HG03066 (cell line): ENCODE results near the gene SLC41A3.
"Not testable (repeated sequence)": the region's sequence is repeated elsewhere in the genome, so short reads cannot be mapped to it uniquely, and the experiment has no call there.

Source experiments
- ATAC-seq: cut with Tn5 transposase; IDR thresholded peaks from one replicate; pipeline ENCODE4 v1.9.1; 2021; ENCODE audit warnings: low read depth; ENCODE audit not compliant: unreplicated experiment

Gene SLC41A3

DNA sequence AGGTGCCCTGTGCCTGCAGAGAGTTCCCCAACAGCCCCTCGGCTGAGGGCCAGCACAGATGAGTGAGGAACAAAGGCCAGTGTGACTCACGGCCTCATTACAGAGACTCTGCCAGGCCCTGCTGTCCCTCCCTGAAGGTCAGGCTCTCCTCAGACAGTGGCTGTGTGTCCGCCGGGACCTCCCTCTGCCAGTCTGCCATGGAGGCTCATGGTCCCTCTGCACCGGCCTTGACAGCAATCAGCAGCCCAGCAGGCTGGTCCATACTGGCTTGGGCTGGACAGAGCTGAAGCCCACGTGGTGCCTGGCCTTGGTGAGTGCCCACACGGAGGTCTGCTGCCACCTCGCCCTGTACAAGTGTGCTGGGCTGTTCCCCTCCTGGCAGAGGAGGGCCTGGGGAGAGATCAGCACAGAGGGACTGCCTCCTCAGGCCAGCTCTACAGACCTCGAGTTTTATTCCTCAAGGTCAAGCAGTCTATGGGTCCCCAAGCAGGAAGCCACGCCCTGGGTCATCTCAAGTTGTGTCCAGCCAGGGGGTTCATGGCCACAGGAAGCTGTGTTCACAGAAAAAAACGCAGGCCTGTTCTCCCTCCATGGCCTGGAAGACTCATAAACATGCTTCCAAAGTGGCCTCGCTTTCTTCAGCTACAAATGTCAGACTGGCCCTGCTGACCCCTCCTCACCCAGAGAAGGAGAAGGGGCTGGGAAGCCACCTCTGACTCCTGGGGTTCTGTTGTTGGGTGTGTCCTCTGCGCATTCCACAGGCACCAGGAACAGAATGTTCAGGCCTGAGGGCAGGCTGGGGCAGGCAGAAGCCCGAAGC lies 27.0 kb downstream of the SLC41A3 start:
- ATAC-seq, result no peak

DNA sequence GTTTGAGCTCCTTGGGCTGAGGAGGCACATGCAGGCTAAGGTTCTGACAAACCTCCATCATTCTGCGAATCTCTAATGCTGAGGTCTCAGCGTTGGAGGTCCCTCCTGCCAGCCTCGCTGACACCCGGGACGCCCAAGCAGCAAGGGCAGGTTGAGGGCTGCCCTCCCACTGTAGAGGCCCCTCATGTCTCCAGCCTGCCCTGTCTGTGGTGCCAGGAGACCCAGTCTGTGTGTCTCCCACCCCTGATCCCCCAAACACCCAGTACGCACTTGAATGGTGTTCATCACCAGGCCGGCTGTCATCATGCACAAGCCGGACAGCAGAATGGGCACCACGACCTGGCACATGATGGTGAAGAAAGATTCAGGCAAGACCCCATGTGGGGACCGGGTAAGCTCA lies 27.8 kb downstream of the SLC41A3 start:
- ATAC-seq, result no peak

DNA sequence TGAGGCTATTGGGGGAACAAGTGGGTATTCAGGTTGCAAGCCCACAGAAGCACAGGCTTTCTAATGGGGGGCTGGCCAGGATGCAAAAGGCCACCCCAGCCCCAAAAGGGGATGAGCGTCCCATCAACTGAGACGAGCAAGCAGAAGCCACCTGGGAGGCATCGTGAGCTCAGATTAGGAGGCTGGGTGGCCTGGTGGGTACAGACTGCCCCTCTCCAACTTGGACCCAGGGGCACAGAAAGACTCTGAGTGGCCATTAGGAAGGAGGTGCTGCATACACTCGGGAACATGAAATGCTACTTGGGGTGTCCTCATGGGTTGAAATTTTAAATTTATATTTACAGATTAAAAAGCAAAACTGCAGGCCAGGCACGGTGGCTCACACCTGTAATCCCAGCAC lies 29.1 kb downstream of the SLC41A3 start:
- ATAC-seq, result no peak

DNA sequence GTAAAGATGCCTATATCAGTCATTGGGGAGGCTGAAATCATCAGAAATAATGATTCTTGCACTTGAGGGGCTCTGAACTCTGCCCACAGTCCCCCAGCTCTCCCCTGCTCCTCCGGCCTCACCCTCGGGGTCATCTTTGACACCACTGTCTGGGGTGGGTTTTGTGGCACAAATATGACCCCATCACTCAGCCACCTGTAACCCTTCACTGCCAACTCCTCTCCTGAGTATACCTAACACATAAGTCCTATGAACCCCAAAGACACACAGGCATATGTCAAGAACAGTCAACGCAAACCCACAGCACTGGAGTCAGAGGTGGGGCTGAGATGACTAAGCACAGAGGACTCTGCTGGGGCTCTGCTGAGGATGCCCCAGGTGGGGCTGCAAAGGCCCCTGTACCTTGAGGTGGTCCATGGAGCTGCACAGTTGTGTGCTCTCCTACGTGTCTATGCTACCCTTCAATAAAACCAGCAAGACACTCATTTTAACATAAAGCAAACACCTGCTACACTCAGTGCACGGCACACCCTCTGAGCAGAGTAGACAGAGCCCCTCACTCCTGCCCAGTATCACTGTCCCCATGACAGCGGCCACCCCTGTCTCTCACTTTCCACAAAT lies 29.9 kb downstream of the SLC41A3 start:
- ATAC-seq, result no peak

DNA sequence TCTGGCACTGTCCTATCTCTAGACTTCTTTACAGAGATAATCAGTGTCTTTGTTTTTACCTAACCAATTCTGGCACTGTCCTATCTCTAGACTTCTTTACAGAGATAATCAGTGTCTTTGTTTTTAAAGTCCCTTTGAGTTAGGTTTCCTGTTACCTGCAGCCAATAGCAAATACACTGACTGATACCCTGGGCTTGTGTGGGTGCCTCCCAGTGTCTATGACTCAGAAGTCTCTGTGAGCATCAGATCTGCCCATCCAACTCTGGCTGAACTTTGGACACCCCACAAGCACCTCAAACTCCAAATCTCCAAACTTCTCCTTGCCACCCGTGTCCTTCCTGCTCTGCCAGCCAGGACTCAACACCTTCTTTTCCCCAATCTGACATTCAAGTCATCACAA lies 30.4 kb downstream of the SLC41A3 start:
- no peak for ATAC-seq

DNA sequence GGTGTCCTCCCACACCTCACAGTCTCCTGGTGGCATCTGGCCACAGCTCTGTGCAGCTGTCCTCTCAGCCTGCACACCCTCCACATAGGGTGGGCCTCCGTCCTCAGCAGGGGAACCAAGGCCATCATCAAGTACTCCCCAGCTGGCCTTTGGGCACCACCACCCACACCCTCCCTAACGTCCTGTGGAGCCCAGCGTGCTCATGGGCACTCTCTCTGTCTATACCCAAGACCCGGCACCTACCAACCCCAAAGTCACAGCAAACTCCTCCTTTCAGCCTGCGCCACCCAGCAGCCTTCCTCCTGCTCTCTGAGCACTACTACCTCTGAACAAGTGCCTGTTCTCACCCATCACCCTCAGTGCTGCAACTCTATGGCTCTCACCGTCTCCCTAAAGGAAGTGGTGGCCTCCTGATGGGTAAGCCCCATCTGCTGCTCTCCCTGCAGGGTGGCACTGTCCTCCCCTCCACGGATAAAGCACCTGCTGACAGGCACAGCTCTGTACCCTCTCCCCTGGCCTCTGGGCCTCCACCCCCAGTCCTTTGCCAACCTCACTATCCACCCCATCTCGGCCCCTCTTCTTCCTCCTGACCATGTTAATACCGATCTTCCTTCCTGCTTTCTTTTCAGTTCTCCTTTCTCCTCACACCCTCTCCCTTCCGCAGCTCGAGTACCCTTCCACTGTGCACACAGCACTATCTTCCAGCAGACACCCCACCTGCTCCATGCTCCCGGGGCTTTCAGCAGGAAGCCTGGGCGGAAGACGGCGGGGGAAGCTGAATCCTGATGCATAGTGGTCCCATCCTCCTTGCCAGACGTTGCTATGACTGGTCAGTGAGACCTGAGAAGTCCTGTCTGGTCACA lies 31.5 kb downstream of the SLC41A3 start:
- ATAC-seq, result no peak

DNA sequence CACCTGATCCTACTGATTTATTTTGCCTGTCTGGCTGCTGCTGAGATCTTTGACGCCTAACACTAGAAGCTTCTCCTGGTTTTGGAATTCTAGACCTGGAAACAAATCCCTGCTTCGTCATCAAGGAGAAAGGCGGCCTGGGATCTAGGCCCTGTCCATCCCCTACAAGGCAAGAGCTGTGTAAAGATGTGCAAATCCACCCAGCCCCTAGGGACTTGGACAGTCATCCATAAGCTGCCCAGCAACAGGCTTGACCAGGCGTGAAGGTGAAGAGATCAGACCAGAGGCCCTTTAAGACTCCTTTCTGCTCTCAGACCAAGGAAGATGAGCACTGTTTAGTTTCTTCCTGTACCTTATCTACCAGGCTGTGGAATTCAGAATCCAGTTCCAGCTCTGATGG lies 32.2 kb downstream of the SLC41A3 start:
- no peak for ATAC-seq

DNA sequence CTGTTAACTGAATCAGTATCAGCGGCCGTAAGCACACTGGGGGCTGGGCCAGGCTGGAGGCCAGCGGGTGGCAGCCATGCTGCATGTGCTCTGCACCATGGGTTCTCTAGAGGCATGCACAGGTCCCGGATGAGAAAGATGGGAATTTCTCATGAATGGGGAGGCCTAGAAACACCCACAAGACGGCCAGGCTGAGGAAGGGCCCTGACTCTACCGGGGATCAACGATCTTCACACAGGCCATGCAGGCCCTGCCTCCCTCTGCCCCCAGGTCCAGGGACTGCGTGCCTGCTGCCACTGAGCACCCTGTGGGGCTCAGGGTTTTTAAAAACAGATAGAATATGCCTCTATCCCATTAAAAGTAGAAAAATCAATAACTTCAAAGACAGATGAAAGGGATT lies 32.7 kb downstream of the SLC41A3 start:
- no peak for ATAC-seq

DNA sequence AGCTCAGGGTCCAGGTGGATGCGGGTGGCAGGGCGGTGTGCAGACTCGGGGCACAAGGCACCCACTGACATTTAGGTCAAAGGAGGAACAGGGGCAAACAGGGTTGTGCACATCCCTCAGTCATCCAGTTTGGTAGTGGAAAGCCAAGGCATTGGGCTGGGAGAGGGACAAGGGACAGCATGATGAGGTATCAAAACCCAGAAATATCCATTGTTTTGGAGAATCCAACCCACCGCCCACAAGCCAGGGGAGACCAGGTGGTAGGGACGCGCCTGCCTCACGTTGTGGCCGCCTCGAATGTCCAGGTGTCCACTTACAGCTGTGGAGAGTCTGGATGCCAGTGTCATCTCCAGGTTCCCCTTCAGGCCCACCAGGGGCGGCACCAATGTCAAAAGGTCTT lies 33.3 kb downstream of the SLC41A3 start:
- no peak for ATAC-seq

DNA sequence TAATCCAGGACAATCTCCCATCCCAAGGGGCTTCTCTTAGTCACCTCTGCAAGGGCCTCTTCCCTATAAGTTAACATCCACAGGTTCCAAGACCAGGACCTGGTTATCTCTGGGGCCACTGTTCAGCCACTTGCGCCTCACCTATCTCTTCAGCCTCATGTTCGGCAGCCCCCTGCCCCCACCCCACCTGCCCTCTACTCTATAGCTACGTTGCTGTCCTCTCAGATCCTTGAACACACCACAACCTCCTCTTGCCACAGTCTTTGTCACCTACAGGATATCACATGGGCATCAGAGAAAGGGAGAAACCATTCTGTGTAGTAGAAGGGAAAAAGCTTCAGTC lies 33.9 kb downstream of the SLC41A3 start:
- ATAC-seq, result no peak

DNA sequence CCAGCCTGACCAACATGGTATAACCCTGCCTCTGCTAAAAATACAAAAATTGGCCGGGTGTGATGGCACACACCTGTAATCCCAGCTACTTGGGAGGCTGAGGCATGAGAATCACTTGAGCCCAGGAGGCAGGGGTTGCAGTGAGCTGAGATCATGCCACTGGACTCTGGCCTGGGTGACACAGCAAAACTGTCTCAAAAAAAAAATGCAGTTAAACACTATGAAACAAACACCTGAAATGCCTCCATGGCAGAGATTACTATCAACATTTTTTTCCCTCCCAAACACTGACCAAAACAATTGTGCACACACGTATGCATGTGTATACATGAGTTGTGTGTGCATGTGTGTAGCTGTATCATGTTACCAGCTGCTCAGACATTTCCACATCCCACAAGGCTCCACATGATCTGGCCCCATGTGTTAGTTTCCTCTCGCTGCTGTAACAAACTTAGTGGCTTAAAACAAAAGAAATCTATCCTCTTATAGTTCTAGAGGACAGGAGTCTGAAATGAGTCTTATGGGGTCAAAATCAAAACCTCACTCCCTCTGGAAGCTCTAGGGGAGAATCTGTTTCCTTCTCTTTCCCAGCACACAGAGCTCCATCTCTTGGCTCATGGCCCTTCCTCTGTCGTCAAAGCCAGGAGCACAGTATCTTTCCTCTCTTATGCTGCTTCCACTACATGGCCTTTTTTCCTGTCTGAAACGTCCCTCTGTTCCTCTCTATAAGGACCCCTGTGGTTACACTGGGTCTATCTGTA lies 34.5 kb downstream of the SLC41A3 start:
- no peak for ATAC-seq

DNA sequence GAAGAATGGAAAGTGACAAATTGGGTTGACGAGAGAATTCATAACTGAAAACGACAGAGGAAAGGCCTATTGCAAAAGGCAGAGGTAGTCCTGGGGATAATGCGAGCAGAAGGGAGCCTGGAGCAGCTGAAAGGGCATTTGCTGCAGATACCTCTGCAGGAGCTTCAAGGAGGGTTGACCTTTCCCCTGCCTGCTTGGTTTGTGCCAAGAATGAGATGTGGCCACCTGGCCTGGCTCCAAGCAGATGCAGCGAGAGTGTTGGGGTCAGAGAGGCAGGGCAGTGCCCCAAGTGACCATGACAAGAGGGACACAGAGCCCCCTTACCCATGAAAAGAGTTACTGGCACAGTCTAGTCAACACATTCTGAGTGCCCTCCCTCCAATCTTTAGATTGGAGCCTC lies 43.5 kb downstream of the SLC41A3 start:
- ATAC-seq, result no peak

DNA sequence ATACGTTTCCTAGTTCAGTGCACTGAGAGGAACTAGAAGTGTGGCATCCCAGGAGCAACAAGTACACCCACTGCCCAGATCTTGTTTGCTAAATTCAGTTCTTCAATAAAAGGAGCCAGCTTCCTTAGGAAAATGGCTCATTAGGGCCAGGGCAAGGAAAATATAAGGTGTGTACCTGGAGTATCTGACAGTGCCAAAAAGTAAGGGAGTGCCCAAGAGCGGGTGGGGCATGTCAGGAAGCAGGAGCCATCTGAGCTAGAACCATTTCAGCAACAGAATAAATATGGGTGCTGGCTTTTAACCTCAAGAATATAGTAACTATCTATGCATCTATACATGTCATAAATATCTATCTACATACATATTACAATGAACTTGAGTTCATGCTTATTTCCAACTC lies 44.1 kb downstream of the SLC41A3 start:
- no peak for ATAC-seq

DNA sequence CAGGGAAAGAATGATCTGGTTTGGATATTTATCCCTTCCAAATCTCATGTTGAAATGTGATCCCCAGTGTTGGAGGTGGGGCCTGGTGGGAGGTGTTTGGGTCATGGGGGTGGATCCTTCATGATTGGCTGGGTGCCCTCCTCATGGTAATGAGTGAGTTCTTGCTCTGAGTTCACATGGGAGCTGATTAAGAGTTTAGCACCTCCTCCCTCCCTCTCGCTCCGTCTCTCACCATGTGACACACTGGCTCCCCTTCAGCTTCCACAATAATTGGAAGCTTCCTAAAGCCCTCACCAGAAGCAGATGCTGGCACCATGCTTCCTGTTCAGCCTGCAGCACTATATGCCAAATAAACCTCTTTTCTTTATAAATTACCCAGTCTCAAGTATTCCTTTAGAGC lies 45.1 kb downstream of the SLC41A3 start:
- ATAC-seq, result not testable (repeated sequence)

DNA sequence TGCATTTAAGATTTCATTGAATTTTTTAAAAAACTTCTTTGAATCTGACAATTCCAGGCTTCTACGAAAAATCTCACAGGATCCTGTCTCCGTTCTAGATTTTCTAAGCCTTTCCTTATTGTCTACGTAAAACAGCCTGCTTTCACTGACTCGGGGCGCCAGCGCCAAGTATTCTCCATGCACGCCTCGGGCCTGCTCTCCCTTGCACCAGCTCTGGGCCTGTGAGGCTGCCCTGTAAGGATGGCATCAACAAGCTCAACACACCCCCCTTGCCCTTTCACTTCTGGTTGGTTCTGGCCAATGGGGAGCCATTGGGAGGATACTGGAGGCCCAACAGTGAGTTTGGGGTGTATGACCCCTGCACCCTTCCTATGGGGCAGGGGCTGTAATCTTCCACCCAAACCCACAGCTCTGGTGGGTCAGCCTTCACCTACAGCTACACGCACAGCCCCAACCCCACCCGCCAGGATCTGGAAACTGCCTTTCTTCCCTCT lies 47.8 kb downstream of the SLC41A3 start:
- ATAC-seq, result no peak

DNA sequence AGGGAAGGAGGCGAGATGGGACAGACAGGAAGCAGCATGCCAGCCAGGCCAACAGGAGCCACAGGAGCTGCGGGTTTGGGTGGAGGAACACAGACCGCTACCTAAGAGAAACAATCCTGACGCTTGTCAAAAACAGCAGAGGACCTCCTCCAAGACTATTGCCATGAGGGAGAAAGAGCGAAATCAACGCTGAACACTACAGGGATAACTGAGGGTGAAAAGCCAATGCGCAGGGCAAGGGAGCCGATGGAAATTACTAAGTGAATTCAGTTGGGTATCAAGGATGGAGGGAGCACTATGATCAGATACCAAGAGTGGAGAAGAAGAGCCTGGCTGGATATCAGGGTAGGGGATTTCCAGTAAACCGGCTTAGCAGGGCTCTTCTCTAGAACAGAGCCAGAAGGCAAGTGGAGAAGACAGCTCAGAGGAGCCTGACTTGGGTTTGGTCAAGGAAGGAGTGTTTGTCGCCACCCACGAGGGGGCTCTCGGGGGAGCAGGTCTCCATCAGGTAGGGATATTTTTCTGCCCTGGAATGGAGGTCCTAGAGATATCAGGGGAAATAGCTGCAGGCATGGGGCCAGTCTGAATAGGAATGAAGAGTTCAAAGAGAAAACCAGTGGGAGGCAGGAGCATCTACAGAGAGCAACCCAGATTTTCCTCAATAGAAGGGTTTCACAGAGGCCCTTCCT lies 48.4 kb downstream of the SLC41A3 start:
- no peak for ATAC-seq

DNA sequence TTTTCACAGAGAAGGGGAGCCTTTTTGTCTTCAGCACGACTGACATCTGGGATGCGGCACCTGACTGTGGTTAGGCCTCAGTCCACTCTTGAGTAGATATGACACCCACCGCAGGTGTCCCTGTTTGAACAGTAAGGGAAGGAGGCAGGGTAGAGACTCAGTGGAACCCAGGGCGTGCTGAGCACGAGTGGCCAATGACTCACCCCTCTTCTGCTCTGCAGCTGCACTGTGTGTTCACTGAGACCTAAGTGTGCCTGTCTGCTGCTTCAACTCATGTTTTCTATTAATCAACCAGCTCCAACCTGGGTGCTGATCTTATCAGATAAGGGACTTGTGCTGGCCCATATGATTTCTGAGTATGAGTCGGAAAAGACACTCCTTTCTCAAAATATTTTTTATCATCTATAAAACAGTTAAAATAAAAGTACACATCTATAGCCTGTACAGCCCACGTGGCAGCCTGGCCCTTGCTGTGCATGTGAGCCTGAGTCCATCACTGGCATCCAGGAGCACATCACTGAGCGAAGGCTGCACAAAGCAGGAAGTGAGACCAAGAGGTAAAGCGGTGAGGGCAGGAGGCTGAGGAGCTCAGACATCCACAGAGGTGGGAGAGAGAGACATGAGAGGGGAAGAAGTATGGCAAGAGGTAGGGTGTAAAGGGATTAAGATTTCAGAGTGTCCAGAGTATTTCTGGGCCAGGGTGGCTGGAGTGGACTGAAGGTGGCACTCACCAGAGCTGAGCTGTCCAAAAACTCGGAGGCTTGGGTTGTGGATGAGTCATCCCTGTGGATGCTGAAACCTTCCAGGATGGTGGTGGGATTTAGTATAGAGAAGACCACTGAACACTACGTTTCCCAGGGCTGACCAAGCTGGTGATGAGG lies 49.2 kb downstream of the SLC41A3 start:
- ATAC-seq, result no peak

DNA sequence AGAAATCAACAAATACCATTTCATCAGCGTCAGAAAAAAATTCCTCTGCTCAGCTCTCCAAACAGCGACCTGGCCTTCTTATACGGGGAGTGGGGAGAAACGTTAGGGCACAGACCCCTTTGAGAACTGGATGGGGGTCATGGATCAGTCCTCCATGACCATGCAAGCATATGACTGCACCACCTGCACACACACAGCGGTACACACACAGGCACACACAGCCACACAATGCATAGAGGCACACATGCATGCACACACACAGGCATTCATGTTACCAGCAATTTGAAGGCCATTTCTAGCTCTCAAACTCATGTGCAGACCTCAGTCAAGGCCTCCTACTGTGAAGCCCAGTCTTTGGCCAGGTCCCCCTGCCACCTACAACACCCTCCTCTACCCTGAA lies 50.2 kb downstream of the SLC41A3 start:
- ATAC-seq, result no peak
